Endodermal cell (in vitro differentiated cells): ENCODE data around the gene GGPS1. TPM values are rescaled to one million over a fixed set of nuclear protein-coding genes. Genes with fewer than 3 reads are reported as not detected.

Experiments used
- DNase-seq: peaks from one replicate; pipeline ENCODE4 v3.0.0-alpha.2; 2017
- H3K27ac ChIP-seq: 2 replicates; pipeline ENCODE4 v1.5.1; 2013; ENCODE audit warnings: mild to moderate bottlenecking, low read depth, low read length, moderate library complexity
- H3K27me3 ChIP-seq: 2 replicates; pipeline ENCODE4 v1.6.1; 2013; ENCODE audit warnings: mild to moderate bottlenecking, low read length, moderate library complexity; ENCODE audit not compliant: insufficient read depth, control insufficient read depth, poor library complexity, severe bottlenecking
- H3K36me3 ChIP-seq: 2 replicates; pipeline ENCODE4 v1.7.0; 2013; ENCODE audit warnings: mild to moderate bottlenecking, low read length, moderate library complexity; ENCODE audit not compliant: control insufficient read depth, insufficient read depth
- H3K4me1 ChIP-seq: one replicate; pipeline ENCODE4 v1.7.0; 2013; ENCODE audit warnings: low read length; ENCODE audit not compliant: control insufficient read depth, insufficient read depth
- H3K4me3 ChIP-seq: 2 replicates; pipeline ENCODE4 v1.5.1; 2013; ENCODE audit warnings: mild to moderate bottlenecking, low read length, moderate library complexity
- H3K9ac ChIP-seq: 2 replicates; pipeline ENCODE4 v1.6.1; 2013; ENCODE audit warnings: mild to moderate bottlenecking, low read length, moderate library complexity; ENCODE audit not compliant: poor library complexity, severe bottlenecking; ENCODE audit errors: extremely low read depth
- H3K9me3 ChIP-seq: 2 replicates; pipeline ENCODE4 v1.6.1; 2013; ENCODE audit warnings: mild to moderate bottlenecking, low read length, moderate library complexity; ENCODE audit not compliant: control insufficient read depth
- H3K27ac Mint-ChIP-seq: 2 replicates; pipeline ENCODE4 v1.8.0; 2020; ENCODE audit warnings: mixed read lengths
- H3K27me3 Mint-ChIP-seq: 2 replicates; pipeline ENCODE4 v1.8.0; 2021; ENCODE audit warnings: mild to moderate bottlenecking, mixed read lengths; ENCODE audit not compliant: insufficient read depth
- H3K36me3 Mint-ChIP-seq: 2 replicates; pipeline ENCODE4 v1.8.0; 2020; ENCODE audit warnings: low read depth, mixed read lengths
- H3K4me1 Mint-ChIP-seq: 2 replicates; pipeline ENCODE4 v1.8.0; 2020; ENCODE audit warnings: mixed read lengths
- H3K4me3 Mint-ChIP-seq: 2 replicates; pipeline ENCODE4 v1.8.0; 2020; ENCODE audit warnings: mild to moderate bottlenecking, moderate library complexity, mixed read lengths
- H3K9me3 Mint-ChIP-seq: 2 replicates; pipeline ENCODE4 v1.8.0; 2020; ENCODE audit warnings: mild to moderate bottlenecking, mixed read lengths
- CTCF ChIP-seq: fragments of 200-600 bp; sonication (generic); conservative IDR thresholded peaks from 2 replicates; pipeline ENCODE4 v1.5.0; 2021; ENCODE audit warnings: antibody characterized with exemption, mild to moderate bottlenecking
- WGBS, 2 experiments: methylation state at CpG; one replicate each; pipeline versions ENCODE4 v1.1.5 to v1.1.7; 2013; ENCODE audit warnings: missing lambda C conversion rate in 2 of 2, mixed read lengths in 1 of 2; ENCODE audit not compliant: insufficient coverage in 1 of 2, insufficient read length in 1 of 2; 5-methylcytosine and 5-hydroxymethylcytosine counted together
- total RNA-seq, 2 donors: library from RNA; stranded (reverse); fragmentation: NEBNext Ultra II Directional in 1 of 2; extraction: Animal tissue kit (Norgen Biotek cat#: 25700) in 1 of 2; gene quantifications; 2 replicates in 1 of 2; 3 replicates in 1 of 2; pipeline ENCODE4 v1.2.1, GENCODE V29; 2021

GGPS1 gene
- total RNA-seq, 2 donors from 2014 or later = 56.3 to 64.6 TPM

- no peak for TF ChIP-seq CTCF
- H3K9me3 ChIP-seq = no peaks in the 10 kb centered on the region
- Mint-ChIP-seq H3K27ac (no peak overlapping the region), H3K36me3 (peaks cover 4% of the 10 kb centered on the region), H3K9me3 (peaks cover 7% of the 10 kb centered on the region), H3K4me1 (peaks cover 20% of the 10 kb centered on the region), H3K27me3 (no peaks in the 10 kb centered on the region), H3K4me3 (no peak overlapping the region)
- no peak overlapping the region for H3K4me3 ChIP-seq
- H3K27ac ChIP-seq = no peak overlapping the region
- H3K27me3 ChIP-seq = no peaks in the 10 kb centered on the region
- no peak for DNase-seq
- H3K9ac ChIP-seq = no peak overlapping the region
- WGBS, 2 experiments = 94 to 100% methylated on average over 2 to 6 of the region's 6 CpGs
- H3K4me1 ChIP-seq = peaks cover 14% of the 10 kb centered on the region
- H3K36me3 ChIP-seq = no peaks in the 10 kb centered on the region
Measured at GRCh38 chr1:235291599-235292091, 36.7 kb upstream of the GGPS1 start.

- Histone ChIP-seq H3K9ac (no peak overlapping the region), H3K36me3 (peaks cover 10% of the 10 kb centered on the region), H3K27me3 (no peaks in the 10 kb centered on the region), H3K9me3 (peaks cover 9% of the 10 kb centered on the region), H3K4me3 (no peak overlapping the region), H3K27ac (no peak overlapping the region), H3K4me1 (peaks cover 11% of the 10 kb centered on the region)
- Mint-ChIP-seq H3K27me3 (no peaks in the 10 kb centered on the region), H3K36me3 (peaks cover 13% of the 10 kb centered on the region), H3K4me1 (peaks cover 12% of the 10 kb centered on the region), H3K4me3 (no peak overlapping the region), H3K27ac (peak overlapping the region; percentile 50), H3K9me3 (peaks cover 12% of the 10 kb centered on the region)
- no peak for TF ChIP-seq CTCF
- no peak for DNase-seq
- WGBS, 2 experiments = 91% methylated on average over 4 of the region's 4 CpGs; no CpG with 5 or more reads in 1 of the 2 experiments
Measured at GRCh38 chr1:235292790-235293189, 35.6 kb upstream of the GGPS1 start.

GRCh38 chr1:235293322-235293942, 34.9 kb upstream of the GGPS1 start:
- Histone ChIP-seq H3K4me1 (peaks cover 8% of the 10 kb centered on the region), H3K4me3 (no peak overlapping the region), H3K9ac (peak overlapping the region; percentile 3), H3K27me3 (no peaks in the 10 kb centered on the region), H3K27ac (no peak overlapping the region), H3K36me3 (peaks cover 13% of the 10 kb centered on the region), H3K9me3 (peaks cover 13% of the 10 kb centered on the region)
- TF ChIP-seq CTCF = no peak
- Mint-ChIP-seq H3K27me3 (no peaks in the 10 kb centered on the region), H3K36me3 (peaks cover 16% of the 10 kb centered on the region), H3K9me3 (peaks cover 15% of the 10 kb centered on the region), H3K4me3 (no peak overlapping the region), H3K4me1 (peaks cover 11% of the 10 kb centered on the region), H3K27ac (no peak overlapping the region)
- no peak for DNase-seq
